Trophoblast cell (in vitro differentiated cells and primary cell): ENCODE results near the gene BRD4.

ENCODE experiments used
- DNase-seq, 2 donors: peaks; one replicate each; pipeline ENCODE4 v3.0.0-alpha.2; 2016
- H2AFZ ChIP-seq: 2 replicates; pipeline ENCODE4 v1.6.1; 2013; ENCODE audit warnings: low read length, moderate library complexity, mild to moderate bottlenecking; ENCODE audit not compliant: insufficient read depth, poor library complexity
- H2AK5ac ChIP-seq: 2 replicates; pipeline ENCODE4 v1.6.1; 2013; ENCODE audit warnings: mild to moderate bottlenecking, low read length
- H2BK120ac ChIP-seq: 2 replicates; pipeline ENCODE4 v1.6.1; 2013; ENCODE audit warnings: low read length, mild to moderate bottlenecking, moderate library complexity; ENCODE audit not compliant: insufficient read depth, poor library complexity
- H2BK12ac ChIP-seq: 2 replicates; pipeline ENCODE4 v1.6.1; 2013; ENCODE audit warnings: mild to moderate bottlenecking, low read length, moderate library complexity
- H2BK5ac ChIP-seq: 2 replicates; pipeline ENCODE4 v1.6.1; 2013; ENCODE audit warnings: low read length, low read depth, moderate library complexity, mild to moderate bottlenecking; ENCODE audit not compliant: poor library complexity
- H3K14ac ChIP-seq: 2 replicates; pipeline ENCODE4 v1.6.1; 2013; ENCODE audit warnings: mild to moderate bottlenecking, low read length
- H3K18ac ChIP-seq: 2 replicates; pipeline ENCODE4 v1.6.1; 2013; ENCODE audit warnings: mild to moderate bottlenecking, low read length
- H3K23ac ChIP-seq: 2 replicates; pipeline ENCODE4 v1.6.1; 2013; ENCODE audit warnings: low read length
- H3K27ac ChIP-seq: 2 replicates; pipeline ENCODE4 v1.5.1; 2013; ENCODE audit warnings: low read depth, mild to moderate bottlenecking, inconsistent platforms, low read length, moderate library complexity
- H3K27me3 ChIP-seq: 2 replicates; pipeline ENCODE4 v1.6.1; 2013; ENCODE audit warnings: inconsistent platforms, mild to moderate bottlenecking, low read length, moderate library complexity; ENCODE audit not compliant: insufficient read depth
- H3K36me3 ChIP-seq, 2 experiments: 1 replicate in 1 of 2; 2 replicates in 1 of 2; pipeline ENCODE4 v1.6.1; 2013; ENCODE audit warnings: low read length in 2 of 2, mild to moderate bottlenecking in 2 of 2, moderate library complexity in 1 of 2; ENCODE audit not compliant: insufficient read depth in 2 of 2, control insufficient read depth in 1 of 2
- H3K4ac ChIP-seq: 2 replicates; pipeline ENCODE4 v1.6.1; 2013; ENCODE audit warnings: low read depth, mild to moderate bottlenecking, low read length, moderate library complexity
- H3K4me1 ChIP-seq, 2 experiments: 1 replicate in 1 of 2; 2 replicates in 1 of 2; pipeline ENCODE4 v1.6.1; 2013; ENCODE audit warnings: low read length in 2 of 2, mild to moderate bottlenecking in 2 of 2, moderate library complexity in 1 of 2; ENCODE audit not compliant: insufficient read depth in 2 of 2, control insufficient read depth in 1 of 2
- H3K4me2 ChIP-seq: 2 replicates; pipeline ENCODE4 v1.6.1; 2013; ENCODE audit warnings: inconsistent platforms, mild to moderate bottlenecking, low read length, moderate library complexity
- H3K4me3 ChIP-seq: 2 replicates; pipeline ENCODE4 v1.5.1; 2013; ENCODE audit warnings: mild to moderate bottlenecking, low read depth, low read length, inconsistent platforms
- H3K79me1 ChIP-seq: one replicate; pipeline ENCODE4 v1.6.1; 2013; ENCODE audit warnings: low read length
- H3K79me2 ChIP-seq: 2 replicates; pipeline ENCODE4 v1.6.1; 2013; ENCODE audit warnings: low read length, mild to moderate bottlenecking; ENCODE audit not compliant: control insufficient read depth, insufficient read depth, poor library complexity
- H3K9ac ChIP-seq: 2 replicates; pipeline ENCODE4 v1.6.1; 2013; ENCODE audit warnings: mild to moderate bottlenecking, low read length
- H3K9me3 ChIP-seq: 2 replicates; pipeline ENCODE4 v1.6.1; 2013; ENCODE audit warnings: low read depth, mild to moderate bottlenecking, control low read depth, inconsistent platforms, low read length; ENCODE audit not compliant: insufficient read depth
- H4K12ac ChIP-seq: 2 replicates; pipeline ENCODE4 v1.6.1; 2013; ENCODE audit warnings: low read depth, mild to moderate bottlenecking, low read length, moderate library complexity
- H4K8ac ChIP-seq: 2 replicates; pipeline ENCODE4 v1.6.1; 2013; ENCODE audit warnings: low read depth, mild to moderate bottlenecking, low read length, moderate library complexity
- H4K91ac ChIP-seq: one replicate; pipeline ENCODE4 v1.6.1; 2013; ENCODE audit warnings: low read depth, mild to moderate bottlenecking, low read length, moderate library complexity
- WGBS: extraction: QIAGEN DNeasy Blood & Tissue Kit; methylation state at CpG from one replicate; pipeline ENCODE4 v1.1.7; 2013; ENCODE audit warnings: missing lambda C conversion rate; ENCODE audit not compliant: insufficient read length, insufficient coverage; ENCODE audit errors: extremely low coverage; 5-methylcytosine and 5-hydroxymethylcytosine counted together

BRD4 gene

DNA sequence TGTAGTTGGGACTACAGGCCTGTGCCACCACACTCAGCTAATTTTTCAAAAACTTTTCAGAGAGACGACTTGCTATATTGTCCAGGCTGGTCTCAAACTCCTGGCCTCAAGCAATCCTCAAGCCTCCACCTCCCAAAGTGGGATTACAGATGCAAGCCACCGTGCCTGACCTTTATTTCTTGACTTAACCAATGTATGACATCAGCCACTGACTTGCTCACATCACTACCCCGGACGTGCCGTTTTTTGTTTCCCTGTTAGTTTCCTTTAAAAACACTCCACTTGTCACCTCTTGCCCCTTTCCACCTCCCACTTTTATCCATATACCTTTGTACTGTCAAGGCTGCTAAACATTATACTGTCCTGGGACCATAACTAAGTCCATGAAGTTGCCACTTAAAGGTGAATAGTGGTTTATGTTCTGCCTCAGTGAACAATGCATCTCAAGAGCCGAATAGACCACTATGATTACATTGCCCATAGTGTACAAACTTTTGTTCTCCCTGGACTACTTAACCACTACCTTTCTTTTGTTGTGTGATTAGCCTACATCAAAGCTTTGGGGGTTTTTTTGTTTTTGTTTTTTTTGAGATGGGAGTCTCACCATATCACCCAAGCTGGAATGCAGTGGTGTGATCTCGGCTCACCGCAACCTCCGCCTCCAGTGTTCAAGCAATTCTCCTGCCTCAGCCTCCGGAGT lies 97.8 kb downstream of the BRD4 start:
- Histone ChIP-seq H3K4me2 (no peak overlapping the region), H3K27ac (peak overlapping the region; percentile 14)

DNA sequence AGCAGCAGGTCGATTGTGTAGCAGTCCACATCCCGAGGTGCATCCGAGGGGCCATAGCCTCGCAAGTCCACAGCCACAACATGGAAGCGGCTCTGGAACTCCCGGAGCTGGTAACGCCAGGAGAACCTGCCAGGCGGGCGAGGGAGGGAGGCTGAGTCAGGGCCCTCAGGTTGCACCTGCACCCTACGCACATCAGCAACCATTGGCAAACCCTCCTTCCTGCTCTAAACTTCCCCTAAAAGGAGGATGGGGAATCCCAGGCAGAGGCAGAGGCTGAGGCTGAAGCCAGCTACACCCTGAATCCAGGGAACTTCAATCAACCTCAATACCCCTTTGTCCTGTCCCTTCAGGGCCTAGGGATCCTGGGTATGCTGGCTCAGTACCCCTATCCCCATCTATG lies 101.1 kb downstream of the BRD4 start:
- H4K8ac ChIP-seq, result no peak overlapping the region
- no peak overlapping the region for H3K27ac ChIP-seq
- no peak overlapping the region for H3K23ac ChIP-seq
- H4K91ac ChIP-seq, result no peak overlapping the region
- H3K9me3 ChIP-seq, result no peaks in the 10 kb centered on the region
- peaks cover 5% of the 10 kb centered on the region for H3K79me1 ChIP-seq
- H2BK5ac ChIP-seq, result no peak overlapping the region
- H2BK120ac ChIP-seq, result no peak overlapping the region
- no peak overlapping the region for H4K12ac ChIP-seq
- peaks cover 2% of the 10 kb centered on the region for H3K79me2 ChIP-seq
- peak; percentile 48 to 66 for DNase-seq
- H2AK5ac ChIP-seq, result no peak overlapping the region
- no peak overlapping the region for H3K18ac ChIP-seq
- no peak overlapping the region for H3K4me3 ChIP-seq
- no peak overlapping the region for H3K4me2 ChIP-seq
- H2BK12ac ChIP-seq, result no peak overlapping the region
- H3K36me3 ChIP-seq, result peaks cover 8 to 11% of the 10 kb centered on the region in 2 experiments
- no peak overlapping the region for H2AFZ ChIP-seq
- H3K14ac ChIP-seq, result no peak overlapping the region
- no peak overlapping the region for H3K4ac ChIP-seq
- peaks cover 18% of the 10 kb centered on the region in 2 experiments for H3K4me1 ChIP-seq
- H3K27me3 ChIP-seq, result peaks cover 5% of the 10 kb centered on the region
- H3K9ac ChIP-seq, result no peak overlapping the region
- WGBS, result no CpG with 5 or more reads among the region's 10 CpGs

More for the DNA sequence above, 97.8 kb downstream of the BRD4 start:
- no peak overlapping the region for H2BK120ac ChIP-seq
- H3K9ac ChIP-seq, result no peak overlapping the region
- no peak overlapping the region for H2AK5ac ChIP-seq
- H3K27me3 ChIP-seq, result peaks cover 5% of the 10 kb centered on the region
- H2BK5ac ChIP-seq, result no peak overlapping the region
- H3K4ac ChIP-seq, result no peak overlapping the region
- no peak overlapping the region for H3K14ac ChIP-seq
- H3K4me1 ChIP-seq, result peaks cover 10 to 12% of the 10 kb centered on the region in 2 experiments
- H3K23ac ChIP-seq, result no peak overlapping the region
- no peak overlapping the region for H2BK12ac ChIP-seq
- no peak overlapping the region for H3K4me3 ChIP-seq
- no peaks in the 10 kb centered on the region for H3K9me3 ChIP-seq
- peaks cover 5% of the 10 kb centered on the region for H3K79me1 ChIP-seq
- H4K8ac ChIP-seq, result no peak overlapping the region
- H3K79me2 ChIP-seq, result peaks cover 2% of the 10 kb centered on the region
- no CpG with 5 or more reads among the region's 10 CpGs for WGBS
- H4K12ac ChIP-seq, result no peak overlapping the region
- H3K18ac ChIP-seq, result no peak overlapping the region
- H4K91ac ChIP-seq, result no peak overlapping the region
- peaks cover 37 to 41% of the 10 kb centered on the region in 2 experiments for H3K36me3 ChIP-seq
- H2AFZ ChIP-seq, result no peak overlapping the region
- DNase-seq, result no peak

DNA sequence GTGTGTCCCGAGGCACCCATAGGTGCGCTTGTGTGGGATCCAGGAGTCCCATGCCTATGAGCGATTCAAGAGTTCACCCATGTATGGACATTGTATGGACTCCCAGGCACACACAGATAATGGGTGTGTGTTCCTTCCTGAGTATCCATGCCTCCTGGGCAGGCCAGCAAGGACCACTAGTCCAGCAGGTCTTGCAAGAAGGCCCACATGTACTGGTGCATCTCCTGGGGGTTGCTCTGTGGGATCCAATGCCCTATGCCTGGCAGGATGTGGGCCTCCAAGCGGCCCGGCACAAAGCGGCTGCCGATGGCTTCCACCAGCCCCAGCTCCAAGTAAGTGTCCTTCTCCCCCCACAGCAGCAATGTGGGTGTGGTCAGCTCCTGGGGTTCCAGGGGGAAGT lies 105.1 kb downstream of the BRD4 start:
- Histone ChIP-seq H2BK120ac (no peak overlapping the region), H3K27me3 (peaks cover 4% of the 10 kb centered on the region), H3K23ac (no peak overlapping the region), H3K9me3 (no peaks in the 10 kb centered on the region), H3K79me2 (no peaks in the 10 kb centered on the region), H4K91ac (no peak overlapping the region), H3K18ac (no peak overlapping the region), H3K4me1 (peaks cover 29 to 31% of the 10 kb centered on the region in 2 experiments), H4K12ac (no peak overlapping the region), H3K9ac (no peak overlapping the region), H2BK12ac (no peak overlapping the region), H3K27ac (no peak overlapping the region), H2BK5ac (no peak overlapping the region), H3K4me2 (no peak overlapping the region), H4K8ac (no peak overlapping the region), H3K4me3 (no peak overlapping the region), H3K79me1 (peaks cover 5% of the 10 kb centered on the region), H2AK5ac (no peak overlapping the region), H3K4ac (no peak overlapping the region), H3K36me3 (peaks cover 0 to 2% of the 10 kb centered on the region in 2 experiments), H3K14ac (no peak overlapping the region), H2AFZ (no peak overlapping the region)
- WGBS, result no CpG with 5 or more reads among the region's 7 CpGs
- DNase-seq, result peak; percentile 69 to 79

DNA sequence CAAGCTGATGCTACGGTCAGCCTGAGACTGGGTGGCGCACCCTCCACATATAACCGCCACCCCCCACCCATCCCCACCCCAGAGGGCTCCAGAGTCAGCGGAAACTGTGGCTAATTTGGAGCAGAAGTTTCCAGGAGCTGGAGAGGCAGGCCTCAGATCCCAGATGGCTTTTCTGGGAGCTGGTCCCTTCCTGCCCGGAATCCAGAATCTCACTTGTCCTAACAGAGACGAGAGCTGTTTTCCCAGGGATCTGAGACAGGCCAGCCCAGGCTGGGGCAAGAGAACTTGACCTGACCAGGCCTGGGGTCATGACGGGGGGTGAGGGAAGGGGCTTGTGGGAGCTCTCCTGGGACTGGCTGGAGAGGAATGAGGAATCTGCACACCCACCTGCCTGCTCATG lies 106.6 kb downstream of the BRD4 start:
- H3K9me3 ChIP-seq, result no peaks in the 10 kb centered on the region
- no peak overlapping the region for H3K27ac ChIP-seq
- no peak overlapping the region for H3K4me3 ChIP-seq
- H2AK5ac ChIP-seq, result no peak overlapping the region
- H4K91ac ChIP-seq, result no peak overlapping the region
- H3K79me1 ChIP-seq, result peaks cover 3% of the 10 kb centered on the region
- no peak overlapping the region for H2BK5ac ChIP-seq
- no peak overlapping the region for H3K18ac ChIP-seq
- H4K8ac ChIP-seq, result peak overlapping the region; percentile 32
- H3K36me3 ChIP-seq, result no peaks in the 10 kb centered on the region
- DNase-seq, result no peak
- H2AFZ ChIP-seq, result no peak overlapping the region
- peaks cover 22 to 23% of the 10 kb centered on the region in 2 experiments for H3K4me1 ChIP-seq
- no peak overlapping the region for H3K14ac ChIP-seq
- no peak overlapping the region for H4K12ac ChIP-seq
- H3K79me2 ChIP-seq, result no peaks in the 10 kb centered on the region
- H3K27me3 ChIP-seq, result no peaks in the 10 kb centered on the region
- H2BK12ac ChIP-seq, result no peak overlapping the region
- no CpG with 5 or more reads among the region's 7 CpGs for whole genome bisulfite sequencing
- H3K23ac ChIP-seq, result no peak overlapping the region
- H2BK120ac ChIP-seq, result no peak overlapping the region
- H3K4me2 ChIP-seq, result no peak overlapping the region
- H3K4ac ChIP-seq, result no peak overlapping the region
- H3K9ac ChIP-seq, result no peak overlapping the region
